Loucy (cell line): ENCODE data around the gene KRTAP2-1.

ENCODE experiments used
- H2AFZ ChIP-seq: fragments of 200-600 bp; sonication (generic); 2 replicates; pipeline ENCODE4 v1.6.0; 2016; ENCODE audit warnings: antibody characterized with exemption, mild to moderate bottlenecking, low read length, moderate library complexity
- H3F3A ChIP-seq: fragments of 200-600 bp; 2 replicates; pipeline ENCODE4 v1.6.0; 2016; ENCODE audit warnings: antibody characterized with exemption, low read depth, mild to moderate bottlenecking
- H3K27me3 ChIP-seq: fragments of 200-600 bp; sonication (generic); 2 replicates; pipeline ENCODE4 v1.6.1; 2014; ENCODE audit warnings: low read length, mild to moderate bottlenecking; ENCODE audit not compliant: insufficient read depth, poor library complexity, severe bottlenecking
- H3K36me3 ChIP-seq: fragments of 200-600 bp; sonication (generic); 2 replicates; pipeline ENCODE4 v1.6.1; 2016; ENCODE audit warnings: low read length; ENCODE audit not compliant: insufficient read depth
- H3K4me1 ChIP-seq: fragments of 200-600 bp; sonication (generic); 2 replicates; pipeline ENCODE4 v1.5.1; 2014; ENCODE audit warnings: low read length, mild to moderate bottlenecking; ENCODE audit not compliant: insufficient read depth, poor library complexity, severe bottlenecking
- H3K4me2 ChIP-seq: fragments of 200-600 bp; sonication (generic); 2 replicates; pipeline ENCODE4 v1.6.0; 2014; ENCODE audit warnings: antibody characterized with exemption, low read length, low read depth, mild to moderate bottlenecking; ENCODE audit not compliant: poor library complexity, severe bottlenecking
- H3K4me3 ChIP-seq: fragments of 200-600 bp; sonication (generic); 2 replicates; pipeline ENCODE4 v1.5.1; 2014; ENCODE audit warnings: low read length, mild to moderate bottlenecking, mixed read lengths; ENCODE audit not compliant: poor library complexity, severe bottlenecking
- H3K79me2 ChIP-seq: fragments of 200-600 bp; sonication (generic); 2 replicates; pipeline ENCODE4 v1.6.1; 2014; ENCODE audit warnings: low read length; ENCODE audit not compliant: insufficient read depth
- H3K9ac ChIP-seq: fragments of 200-600 bp; sonication (generic); 2 replicates; pipeline ENCODE4 v1.6.0; 2014; ENCODE audit warnings: mild to moderate bottlenecking, low read depth, low read length, moderate library complexity; ENCODE audit not compliant: poor library complexity, severe bottlenecking
- H3K9me2 ChIP-seq: fragments of 200-600 bp; sonication (generic); replicated peaks from 2 replicates; pipeline ENCODE4 v1.6.1; 2016; ENCODE audit warnings: low read depth, low read length, mixed read lengths
- H3K9me3 ChIP-seq: fragments of 200-600 bp; sonication (generic); 2 replicates; pipeline ENCODE4 v1.6.1; 2014; ENCODE audit warnings: mild to moderate bottlenecking, antibody characterized with exemption, low read length, low read depth; ENCODE audit not compliant: insufficient read depth
- H4K20me1 ChIP-seq: fragments of 200-600 bp; sonication (generic); 2 replicates; pipeline ENCODE4 v1.6.0; 2014; ENCODE audit warnings: antibody characterized with exemption, low read length, mild to moderate bottlenecking; ENCODE audit not compliant: insufficient read depth, poor library complexity, severe bottlenecking
- CTCF ChIP-seq: fragments of 200-600 bp; sonication (generic); conservative IDR thresholded peaks from 2 replicates; pipeline ENCODE4 v1.5.1; 2014; ENCODE audit warnings: mild to moderate bottlenecking, antibody characterized with exemption, low read length
- EZH2phosphoT487 ChIP-seq: fragments of 200-600 bp; IDR thresholded peaks from 2 replicates; pipeline ENCODE4 v1.6.1; 2018; ENCODE audit warnings: antibody characterized with exemption, mild to moderate bottlenecking, moderate library complexity, borderline replicate concordance

The KRTAP2-1 gene

GRCh38 chr17:41019415-41019814 lies 27.7 kb downstream of the KRTAP2-1 start:
- H2AFZ ChIP-seq: no peak overlapping the region
- no peaks in the 10 kb centered on the region for H3K4me1 ChIP-seq
- no peak for TF ChIP-seq EZH2phosphoT487
- no peak for TF ChIP-seq CTCF
- no peaks in the 10 kb centered on the region for H3K36me3 ChIP-seq
- H4K20me1 ChIP-seq: no peaks in the 10 kb centered on the region
- no peak overlapping the region for H3K9ac ChIP-seq
- H3K79me2 ChIP-seq: no peaks in the 10 kb centered on the region
- H3K9me2 ChIP-seq: no peaks in the 10 kb centered on the region
- H3K4me2 ChIP-seq: no peak overlapping the region
- no peak overlapping the region for H3K4me3 ChIP-seq
- H3K27me3 ChIP-seq: no peaks in the 10 kb centered on the region
- no peaks in the 10 kb centered on the region for H3K9me3 ChIP-seq
- no peaks in the 10 kb centered on the region for H3F3A ChIP-seq

- Histone ChIP-seq H3K79me2 (no peaks in the 10 kb centered on the region), H3K4me1 (no peaks in the 10 kb centered on the region), H3K9me3 (no peaks in the 10 kb centered on the region), H4K20me1 (no peaks in the 10 kb centered on the region), H3K36me3 (no peaks in the 10 kb centered on the region), H3K4me2 (no peak overlapping the region), H3K27me3 (no peaks in the 10 kb centered on the region), H3F3A (no peaks in the 10 kb centered on the region), H2AFZ (no peak overlapping the region), H3K9ac (no peak overlapping the region), H3K4me3 (no peak overlapping the region), H3K9me2 (no peaks in the 10 kb centered on the region)
- TF ChIP-seq CTCF: no peak
- no peak for TF ChIP-seq EZH2phosphoT487
Measured at GRCh38 chr17:41018541-41018940, 28.6 kb downstream of the KRTAP2-1 start.

- Histone ChIP-seq H3F3A (no peaks in the 10 kb centered on the region), H3K9ac (no peak overlapping the region), H2AFZ (no peak overlapping the region), H3K9me3 (no peaks in the 10 kb centered on the region), H3K4me1 (no peaks in the 10 kb centered on the region), H3K27me3 (no peaks in the 10 kb centered on the region), H3K4me3 (no peak overlapping the region), H3K36me3 (no peaks in the 10 kb centered on the region), H3K79me2 (no peaks in the 10 kb centered on the region), H3K9me2 (no peaks in the 10 kb centered on the region), H3K4me2 (no peak overlapping the region), H4K20me1 (no peaks in the 10 kb centered on the region)
- no peak for TF ChIP-seq EZH2phosphoT487
- TF ChIP-seq CTCF: no peak
Measured at GRCh38 chr17:41016578-41017215, 30.4 kb downstream of the KRTAP2-1 start.
